COLO668 (cell line): Measurements from ENCODE around the gene AFF3.
"Not testable (repeated sequence)": the region's sequence is repeated elsewhere in the genome, so short reads cannot be mapped to it uniquely, and the experiment has no call there.

ENCODE experiments used
- DNase-seq: peaks from one replicate; lab custom pipeline; 2025; ENCODE audit not compliant: unreplicated experiment; lab: John Stamatoyannopoulos, UW

The AFF3 gene

DNA sequence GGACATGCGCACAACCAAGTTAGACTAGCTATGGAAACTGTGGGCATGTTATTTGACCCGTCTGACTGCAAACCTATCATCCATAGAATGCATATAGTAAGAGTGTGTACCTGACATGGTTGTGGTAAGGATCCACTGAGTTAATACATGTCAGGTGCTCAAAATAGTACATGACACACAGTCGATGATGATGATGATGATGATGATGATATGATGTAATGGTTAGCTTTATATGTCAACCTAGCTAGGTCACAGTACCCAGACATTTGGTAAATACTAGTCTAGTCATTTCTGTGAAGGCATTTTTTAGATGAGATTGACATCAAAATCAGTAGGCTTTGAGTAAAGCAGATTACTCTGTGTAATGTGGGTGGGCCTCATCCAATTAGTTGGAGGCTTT lies 204.1 kb downstream of the AFF3 start:
- DNase-seq, result no peak

DNA sequence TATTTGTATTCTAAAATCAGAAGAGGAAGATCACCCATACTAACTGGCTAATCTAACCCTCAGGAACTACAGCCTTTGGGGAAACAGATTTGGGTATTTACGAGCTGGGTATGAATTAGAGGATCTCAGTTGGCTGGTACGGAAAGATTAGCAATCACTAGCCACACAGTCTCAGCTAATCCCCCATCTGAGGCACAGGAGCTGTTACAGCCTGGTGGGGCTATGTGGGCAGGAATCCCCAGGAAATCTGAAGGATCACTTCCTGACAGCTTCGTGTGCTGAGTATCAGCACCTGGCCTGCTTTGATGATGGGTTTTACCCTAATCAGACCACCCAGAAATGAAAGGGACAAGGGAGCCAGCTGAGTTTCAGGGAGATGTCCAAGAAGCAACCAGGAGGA lies 206.3 kb downstream of the AFF3 start:
- DNase-seq, result no peak

DNA sequence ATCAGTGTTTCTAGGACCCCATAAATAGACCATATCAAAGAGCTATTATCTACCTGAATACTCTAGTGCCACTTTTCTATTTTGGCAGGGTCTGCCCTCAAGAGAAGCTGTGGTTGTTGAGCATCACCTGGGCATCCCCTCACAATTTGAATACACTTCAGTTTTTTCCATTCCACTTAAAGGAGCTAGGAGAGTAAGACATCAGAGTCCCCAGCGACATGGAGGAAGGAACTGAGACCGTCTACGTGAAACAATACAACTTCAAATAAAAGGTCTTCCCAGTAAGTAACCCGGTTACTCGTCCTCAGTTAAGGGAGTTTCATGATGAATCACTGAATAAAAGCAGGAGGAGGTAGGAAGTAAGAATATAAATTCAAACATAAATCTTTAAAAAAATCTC lies 206.7 kb downstream of the AFF3 start:
- DNase-seq, result no peak

DNA sequence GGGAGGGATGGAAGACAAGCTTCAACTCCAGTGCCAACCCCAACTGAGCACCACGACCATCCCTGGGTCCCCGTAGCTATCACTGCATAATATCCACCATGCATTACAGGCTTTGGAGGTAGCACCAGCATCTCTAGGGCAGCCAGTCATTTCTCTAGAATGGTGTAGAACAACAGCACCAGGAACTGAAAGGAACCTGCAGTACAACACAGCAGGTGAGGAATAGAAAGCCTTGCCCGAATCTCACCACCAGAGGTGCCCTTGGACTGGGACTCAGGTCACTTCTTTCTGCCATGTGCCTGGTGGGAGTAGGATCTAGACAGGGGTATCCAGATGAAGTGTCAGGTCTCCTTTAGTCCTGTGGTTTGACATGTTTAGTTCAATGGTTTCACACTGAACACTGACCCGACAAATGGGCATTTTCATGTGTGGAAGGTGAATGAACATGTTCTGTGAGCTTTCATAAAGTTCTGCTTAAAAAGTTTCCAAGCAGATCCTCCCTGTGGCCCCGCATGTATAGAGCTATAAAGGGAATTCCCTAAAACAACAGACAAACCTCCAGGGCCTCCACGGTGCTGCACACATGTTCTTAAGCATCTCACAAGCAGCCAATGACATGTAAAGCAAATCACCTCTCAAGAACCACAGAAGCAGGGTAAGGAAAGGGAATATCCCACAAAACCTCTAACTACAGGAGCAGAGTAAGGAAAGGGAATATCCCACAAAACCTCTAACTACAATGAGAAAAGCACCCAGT lies 208.3 kb downstream of the AFF3 start:
- no peak for DNase-seq

DNA sequence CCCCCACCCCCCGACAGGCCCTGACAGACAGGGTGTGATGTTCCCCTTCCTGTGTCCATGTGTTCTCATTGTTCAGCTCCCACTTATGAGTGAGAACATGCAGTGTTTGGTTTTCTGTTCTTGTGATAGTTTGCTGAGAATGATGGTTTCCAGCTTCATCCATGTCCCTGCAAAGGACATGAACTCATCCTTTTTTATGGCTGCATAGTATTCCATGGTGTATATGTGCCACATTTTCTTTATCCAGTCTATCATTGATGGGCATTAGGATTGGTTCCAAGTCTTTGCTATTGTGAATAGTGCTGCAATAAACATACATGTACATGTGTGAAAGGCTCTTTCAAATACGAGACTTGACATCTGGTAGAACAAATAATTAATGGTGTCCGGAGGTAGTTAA lies 208.9 kb downstream of the AFF3 start:
- DNase-seq, result not testable (repeated sequence)

DNA sequence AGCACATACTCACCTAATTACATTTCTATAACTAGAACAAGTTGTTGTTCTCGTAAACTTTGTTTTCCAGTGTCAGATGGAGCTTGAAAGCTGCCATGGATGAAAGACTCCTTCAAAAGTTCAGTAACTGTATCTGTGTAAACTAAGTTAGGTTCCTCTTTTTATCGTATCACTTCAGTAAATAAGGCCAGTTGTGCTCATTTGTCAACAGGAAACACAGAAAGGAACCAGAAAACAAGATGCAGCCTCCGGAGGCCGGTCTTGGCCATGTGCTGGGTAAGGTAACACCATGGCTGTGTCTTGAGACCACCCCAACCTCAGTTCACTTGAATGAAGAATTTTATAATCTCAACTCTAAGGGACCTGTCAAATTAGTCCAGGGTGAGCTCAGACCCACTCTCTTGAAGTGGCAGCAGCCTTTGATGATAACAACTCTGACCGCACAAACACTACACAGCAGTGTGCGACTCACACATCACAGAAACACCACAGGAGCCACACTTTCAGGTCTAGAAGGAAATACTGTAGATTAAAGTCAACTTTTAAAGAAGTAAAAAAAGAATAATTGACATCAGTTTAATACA lies 213.8 kb downstream of the AFF3 start:
- no peak for DNase-seq

DNA sequence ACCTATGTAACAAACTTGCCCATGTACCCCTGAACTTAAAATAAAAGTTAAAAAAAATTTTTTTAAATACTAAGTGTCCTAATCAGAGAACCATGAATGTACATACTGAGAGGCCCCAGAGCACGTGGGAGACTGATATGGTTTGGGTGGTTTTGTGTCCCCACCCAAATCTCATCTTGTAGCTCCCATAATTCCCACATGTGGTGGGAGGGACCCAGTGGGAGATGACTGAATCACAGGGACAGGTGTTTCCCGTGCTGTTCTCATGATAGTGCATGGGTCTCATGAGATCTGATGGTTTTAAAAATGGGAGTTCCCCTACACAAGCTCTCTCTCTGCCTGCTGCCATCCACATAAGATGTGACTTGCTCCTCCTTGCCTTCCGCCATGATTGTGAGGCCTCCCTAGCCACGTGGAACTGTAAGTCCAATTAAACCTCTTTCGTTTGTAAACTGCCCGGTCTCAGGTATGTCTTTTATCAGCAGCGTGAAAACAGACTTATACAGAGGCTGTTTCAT lies 214.6 kb downstream of the AFF3 start:
- not testable (repeated sequence) for DNase-seq

DNA sequence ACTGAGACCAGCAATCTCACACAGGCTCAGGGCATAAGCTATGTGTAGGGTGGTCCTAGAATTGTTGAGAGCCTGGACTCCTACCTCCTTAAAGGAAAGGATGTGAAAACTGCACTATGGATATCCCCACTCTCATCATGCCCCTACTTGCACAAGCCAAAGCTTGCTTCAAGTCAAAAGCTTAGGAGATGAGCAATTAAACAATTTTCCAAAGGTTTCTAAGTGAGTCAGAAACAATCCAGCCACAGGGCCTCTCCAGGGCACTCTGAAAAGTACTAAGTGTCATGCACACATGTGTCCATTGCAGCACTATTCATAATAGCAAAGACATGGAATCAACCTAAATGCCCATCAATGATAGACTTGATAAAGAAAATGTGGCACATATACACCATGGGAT lies 215.4 kb downstream of the AFF3 start:
- no peak for DNase-seq

DNA sequence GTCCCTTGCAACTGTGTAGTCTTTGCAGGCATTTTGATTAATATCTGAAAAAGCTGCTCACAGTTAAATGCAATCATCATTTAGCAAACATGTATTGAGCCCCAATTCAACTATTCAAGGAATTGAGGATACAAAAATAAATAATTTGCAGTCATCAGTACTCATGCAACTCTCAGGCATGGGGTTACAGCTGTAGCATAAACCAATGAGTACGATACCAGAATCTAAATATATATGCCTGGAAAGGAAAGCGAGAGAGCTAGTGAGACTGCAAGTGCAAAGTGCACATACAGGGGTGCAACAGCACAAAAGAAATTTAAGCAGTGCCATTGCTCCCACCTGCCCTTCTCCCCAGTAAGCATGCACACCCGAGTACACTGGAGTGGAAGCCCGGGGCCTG lies 216.4 kb downstream of the AFF3 start:
- DNase-seq, result no peak

DNA sequence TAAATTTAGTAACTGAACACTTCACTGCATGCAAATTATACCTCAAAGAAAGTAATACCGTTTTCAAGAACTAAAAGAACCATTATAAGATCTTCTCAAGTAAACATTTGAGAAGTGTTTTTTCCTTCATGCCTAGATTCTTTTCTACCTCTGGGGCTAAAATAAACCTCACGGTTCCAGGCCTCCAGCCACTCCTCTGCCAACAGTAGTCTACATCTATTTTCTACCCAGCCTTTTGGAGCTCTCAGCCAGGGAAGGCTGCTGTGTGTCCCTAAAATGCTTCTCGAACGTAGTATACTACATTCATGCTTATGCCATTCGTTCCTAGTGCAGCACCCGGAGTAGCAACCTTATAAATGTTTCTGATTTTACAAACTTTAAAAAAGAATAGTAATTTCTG lies 219.7 kb downstream of the AFF3 start:
- no peak for DNase-seq

DNA sequence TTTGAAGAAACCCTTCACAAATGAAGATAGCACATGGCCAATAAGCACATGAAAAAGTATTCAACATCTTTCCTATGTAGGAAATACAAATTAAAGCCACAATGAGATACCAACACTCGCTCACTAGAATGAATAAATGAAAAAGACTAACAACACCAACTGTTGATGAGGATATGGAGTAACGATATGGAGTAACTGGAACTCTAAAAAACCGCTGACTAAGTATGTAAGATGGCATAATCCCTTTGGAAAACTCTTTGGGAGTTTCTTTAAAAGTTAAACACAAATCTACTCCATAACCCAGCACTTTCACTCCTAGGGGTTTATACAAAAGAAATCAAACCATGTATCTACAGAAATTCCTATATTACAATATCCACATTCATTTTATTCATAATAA lies 220.5 kb downstream of the AFF3 start:
- DNase-seq, result no peak

DNA sequence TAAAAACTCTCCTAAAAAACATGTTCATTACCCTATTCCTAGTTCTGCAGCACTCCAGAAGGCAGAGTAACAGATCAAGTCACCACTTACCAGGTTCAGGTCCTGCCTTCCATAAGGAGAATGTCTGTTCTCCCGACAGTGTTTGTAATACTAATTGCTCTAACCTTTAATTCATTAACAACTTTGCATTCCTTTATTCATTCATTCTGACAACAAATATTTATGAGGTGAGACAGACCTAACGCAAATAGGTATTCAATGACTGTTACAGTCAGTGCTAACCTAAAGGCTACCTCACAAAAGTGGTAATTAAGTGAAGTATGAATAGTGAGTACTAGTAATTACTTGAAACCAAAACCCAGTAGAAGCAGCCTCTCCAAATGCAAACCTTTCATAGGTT lies 224.0 kb downstream of the AFF3 start:
- DNase-seq, result no peak

DNA sequence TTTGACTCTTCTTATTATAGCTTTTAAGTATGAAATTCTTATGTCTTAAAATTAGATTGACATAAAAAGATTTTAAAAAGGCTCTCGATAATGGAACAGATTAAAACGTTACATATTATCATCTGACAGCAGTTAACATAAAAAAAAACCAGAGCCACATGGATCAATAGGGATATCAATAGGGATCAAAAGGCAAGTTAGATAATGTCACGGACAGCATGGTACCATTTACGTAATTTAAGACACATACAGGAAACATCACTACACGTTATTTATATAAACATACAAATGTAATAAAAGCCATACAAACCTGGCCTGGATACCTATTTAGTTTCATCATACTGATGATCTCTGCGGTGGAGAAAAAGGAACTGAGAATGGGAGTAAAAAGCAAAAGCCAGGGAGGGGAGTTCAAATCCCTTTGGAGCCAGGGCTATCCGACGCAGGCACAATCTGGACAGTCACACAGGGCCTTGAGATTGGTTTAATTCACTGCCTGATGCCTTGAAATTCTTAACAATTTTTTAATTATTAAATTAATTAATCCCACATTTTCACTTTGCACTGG lies 227.2 kb downstream of the AFF3 start:
- no peak for DNase-seq

DNA sequence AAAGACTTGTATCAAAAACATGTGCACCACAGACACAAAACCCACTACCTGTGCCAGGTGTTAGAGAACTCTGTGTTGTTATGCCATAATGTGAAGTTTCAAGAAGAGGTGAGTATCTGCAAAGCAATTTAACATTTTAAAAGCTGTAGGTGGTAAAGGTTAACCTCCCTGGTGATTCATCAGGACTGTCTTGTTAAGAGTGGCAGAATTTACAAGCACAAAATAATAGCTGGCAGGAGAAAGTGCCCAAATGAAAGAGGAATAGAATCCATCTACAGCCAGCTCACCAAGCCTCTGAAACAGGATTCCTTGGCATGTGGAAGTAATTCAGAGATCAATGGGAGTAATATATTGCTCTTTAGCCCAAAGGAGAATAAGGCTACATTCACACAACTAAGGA lies 230.7 kb downstream of the AFF3 start:
- no peak for DNase-seq

DNA sequence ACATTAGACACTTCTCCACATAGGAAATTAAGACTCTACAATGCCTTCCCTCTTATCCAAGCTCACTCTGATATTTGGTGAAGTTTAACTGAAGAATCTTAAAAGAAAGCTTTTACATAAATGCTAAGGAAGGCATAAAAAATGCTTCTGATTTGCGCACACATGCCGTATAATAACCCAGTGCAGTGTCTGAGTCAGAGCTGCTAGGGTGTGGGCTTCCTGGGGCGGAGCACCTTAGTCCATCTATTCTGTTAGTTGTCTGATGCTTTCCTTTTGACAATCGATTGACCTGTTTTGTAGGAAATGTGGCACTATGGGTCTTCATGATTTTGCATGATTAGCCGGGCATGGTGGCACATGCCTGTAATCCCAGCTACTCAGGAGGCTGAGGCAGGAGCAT lies 231.5 kb downstream of the AFF3 start:
- no peak for DNase-seq

DNA sequence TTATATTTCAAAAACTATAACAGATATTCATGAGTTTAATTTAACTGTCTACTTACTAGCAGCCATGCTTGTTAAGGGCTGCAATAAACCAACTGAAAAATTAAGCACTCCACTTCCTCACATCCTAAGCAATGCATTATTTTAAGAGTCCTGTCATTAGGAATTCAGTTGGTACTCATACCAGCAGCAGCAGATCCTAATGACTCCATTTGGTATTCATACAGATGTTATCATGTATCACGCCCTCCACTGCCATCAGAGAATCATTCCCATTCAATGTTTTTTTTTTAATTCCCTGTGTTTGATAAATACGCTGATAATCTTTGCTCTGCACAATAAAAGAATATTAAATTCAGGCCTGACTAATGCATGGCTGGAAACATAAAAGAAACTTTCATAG lies 236.8 kb downstream of the AFF3 start:
- no peak for DNase-seq

DNA sequence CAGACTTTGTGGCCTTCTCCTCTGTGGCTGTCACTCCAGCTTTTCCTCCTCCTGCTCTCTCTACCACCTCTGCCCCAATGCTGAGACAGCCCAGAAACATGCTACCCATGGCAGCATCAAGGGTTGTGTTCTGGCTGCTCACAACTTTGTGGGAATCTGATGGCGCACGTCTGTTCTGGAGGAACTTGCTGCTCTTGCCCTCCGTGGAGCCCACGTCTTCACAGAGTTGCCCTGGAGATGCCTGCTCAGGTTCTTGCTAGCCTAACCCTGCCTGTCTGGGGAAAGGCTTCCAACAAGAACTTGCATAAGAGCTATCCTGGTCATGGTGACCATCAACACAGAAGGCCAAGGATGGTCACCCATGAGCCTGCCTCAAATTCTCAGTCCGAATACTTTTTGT lies 237.4 kb downstream of the AFF3 start:
- DNase-seq, result no peak

DNA sequence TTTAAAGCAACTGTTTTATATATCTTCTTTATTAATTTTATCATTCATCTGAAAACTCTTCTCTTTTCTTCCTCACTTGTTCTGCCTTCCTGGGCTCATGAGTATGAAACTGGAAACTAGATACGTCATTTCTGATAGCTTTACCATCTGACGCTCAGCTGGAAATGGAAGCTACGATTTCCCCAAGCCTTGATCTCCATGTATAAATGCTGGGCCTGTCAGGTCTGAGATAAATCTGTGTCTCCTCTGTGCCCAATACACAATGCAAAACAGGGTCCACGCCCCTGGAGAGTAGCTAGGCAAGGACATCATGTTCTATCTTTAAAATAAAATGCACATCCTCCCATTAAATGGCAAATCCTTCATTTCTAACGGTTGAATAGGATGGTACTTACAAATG lies 238.4 kb downstream of the AFF3 start:
- DNase-seq, result no peak

DNA sequence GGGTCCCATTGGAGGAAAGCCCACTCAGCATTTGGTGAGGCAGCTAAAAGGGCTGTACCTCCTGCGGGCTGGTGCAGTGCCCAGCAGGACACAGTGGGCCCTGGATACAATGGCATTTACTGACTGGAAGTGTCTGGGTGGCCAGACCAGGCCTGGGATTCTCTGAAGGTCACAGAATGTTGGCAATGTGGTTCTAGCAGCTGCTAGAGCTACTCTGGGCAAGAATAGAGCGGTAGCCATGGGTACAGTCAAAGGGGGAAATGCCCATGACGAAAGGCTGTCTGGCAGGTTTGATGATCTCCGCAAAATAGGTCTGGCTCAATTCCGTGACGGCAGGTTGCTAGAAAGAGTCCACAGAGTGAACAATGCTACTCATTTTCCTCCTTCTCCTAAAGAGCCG lies 241.8 kb downstream of the AFF3 start:
- no peak for DNase-seq

DNA sequence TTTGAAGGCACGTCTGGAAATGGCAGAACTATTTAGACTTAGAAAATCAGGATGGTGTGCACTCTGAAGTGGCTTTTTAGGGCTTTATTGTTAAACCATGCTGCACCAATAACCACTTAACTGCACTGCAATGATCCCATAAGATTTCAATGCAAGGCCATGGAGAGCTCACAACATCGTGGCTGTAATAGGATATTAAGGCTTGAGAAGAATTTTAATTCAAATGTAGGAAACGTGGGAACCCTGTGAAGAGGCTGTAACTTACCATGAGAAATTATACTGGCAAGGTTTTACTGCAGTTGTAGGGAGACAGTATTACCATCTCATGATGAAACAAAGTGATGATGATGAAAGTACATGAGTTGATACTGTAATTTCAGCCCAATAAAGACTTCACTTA lies 242.5 kb downstream of the AFF3 start:
- DNase-seq, result no peak

DNA sequence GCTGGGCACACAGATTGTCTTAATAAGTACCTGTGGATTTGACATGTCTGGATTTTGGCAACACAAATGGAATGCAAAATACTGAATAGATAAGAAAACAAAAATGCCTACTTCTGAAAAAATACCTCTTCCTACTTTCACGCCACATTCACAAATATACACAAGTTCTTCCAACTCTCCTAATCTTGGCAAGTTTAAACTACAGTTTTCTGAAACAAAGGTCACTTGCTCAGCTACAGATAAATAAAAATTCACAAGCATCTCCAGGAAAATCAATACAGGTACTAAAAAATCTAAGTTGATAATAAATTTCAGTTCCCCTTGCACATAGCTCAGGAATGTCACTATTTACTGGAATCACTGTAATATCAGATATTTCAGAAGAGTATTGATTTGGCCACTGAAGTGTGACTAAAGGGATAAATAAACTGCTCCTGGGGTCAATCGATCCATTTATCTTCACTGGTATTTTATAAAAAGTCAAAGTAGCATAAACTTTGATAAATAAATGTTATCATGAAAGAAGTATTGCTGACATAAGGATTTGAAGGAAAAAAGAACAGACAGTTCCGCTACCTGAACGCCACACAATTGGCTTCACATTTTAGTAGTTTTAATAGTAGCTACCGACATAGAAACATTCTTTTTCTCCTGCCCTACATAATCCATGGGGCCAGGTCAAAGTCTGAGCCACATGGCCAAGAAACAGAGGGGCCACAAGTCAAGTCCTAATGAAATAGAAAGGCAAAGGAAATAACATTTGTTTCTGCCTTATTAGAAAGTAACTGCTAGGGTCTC lies 243.1 kb downstream of the AFF3 start:
- DNase-seq, result no peak
